Right kidney (tissue), 1 donor: Measurements from ENCODE around the gene HRH1.
A peak's percentile ranks its signal among the peaks of the same experiment; 100 is the strongest.
"Not testable (repeated sequence)": the region's sequence is repeated elsewhere in the genome, so short reads cannot be mapped to it uniquely, and the experiment has no call there.

Experiments used
- DNase-seq: peaks from one replicate; pipeline ENCODE4 v3.0.0-alpha.2; 2016

The HRH1 gene

DNA sequence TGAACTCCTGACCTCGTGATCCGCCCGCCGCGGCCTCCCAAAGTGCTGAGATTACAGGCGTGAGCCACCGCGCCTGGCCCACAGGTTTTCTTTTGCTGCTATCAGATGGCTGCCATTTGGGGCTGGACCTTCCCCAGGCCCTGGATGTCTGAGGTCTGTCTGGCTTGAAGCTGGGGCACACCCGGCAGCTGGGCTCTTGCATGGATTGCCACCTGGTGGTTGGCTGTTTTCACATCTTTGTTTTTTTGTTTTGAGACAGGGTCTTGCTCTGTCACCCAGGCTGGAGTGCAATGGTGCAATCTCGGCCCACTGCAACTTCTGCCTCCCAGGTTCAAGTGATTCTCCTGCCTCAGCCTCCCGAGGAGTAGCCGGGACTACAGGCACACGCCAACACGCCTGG is 51.6 kb downstream of the HRH1 start:
- not testable (repeated sequence) for DNase-seq

DNA sequence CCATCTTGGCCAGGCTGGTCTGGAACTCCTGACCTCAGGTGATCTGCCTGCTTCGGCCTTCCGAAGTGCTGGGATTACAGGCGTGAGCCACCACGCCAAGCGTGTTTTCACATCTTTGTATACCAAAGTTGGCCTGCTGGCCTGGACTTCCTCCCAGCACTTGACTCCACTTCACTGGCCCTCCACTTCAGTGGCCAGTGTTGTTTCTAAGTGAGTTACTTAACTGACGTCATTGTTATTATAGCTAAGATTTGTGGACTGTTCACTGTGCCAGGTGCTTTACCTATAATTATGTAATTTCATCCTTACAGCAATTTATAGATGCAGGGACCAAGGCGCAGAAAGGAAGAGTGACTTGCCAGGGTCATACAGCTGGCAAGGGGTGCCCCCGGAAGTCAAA is 52.0 kb downstream of the HRH1 start:
- no peak for DNase-seq

DNA sequence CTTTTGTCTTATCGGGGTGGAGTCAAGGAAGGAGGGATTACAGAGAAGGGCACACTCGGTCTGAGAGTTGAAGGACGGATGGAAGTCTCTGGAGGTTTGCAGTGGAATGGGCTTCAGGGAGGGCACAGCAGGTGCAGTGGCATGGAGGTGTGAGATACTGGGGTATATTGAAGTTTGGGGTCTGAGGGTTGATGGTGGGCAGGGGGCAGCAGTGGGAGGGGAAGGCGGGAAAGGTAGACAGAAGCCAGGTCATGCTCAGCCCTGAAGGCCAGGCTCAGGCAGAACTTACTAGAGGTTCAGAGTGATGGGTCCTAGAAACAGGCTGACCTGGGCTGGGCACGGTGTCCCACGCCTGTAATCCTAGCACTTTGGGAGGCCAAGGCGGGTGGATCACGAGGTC is 52.7 kb downstream of the HRH1 start:
- no peak for DNase-seq

DNA sequence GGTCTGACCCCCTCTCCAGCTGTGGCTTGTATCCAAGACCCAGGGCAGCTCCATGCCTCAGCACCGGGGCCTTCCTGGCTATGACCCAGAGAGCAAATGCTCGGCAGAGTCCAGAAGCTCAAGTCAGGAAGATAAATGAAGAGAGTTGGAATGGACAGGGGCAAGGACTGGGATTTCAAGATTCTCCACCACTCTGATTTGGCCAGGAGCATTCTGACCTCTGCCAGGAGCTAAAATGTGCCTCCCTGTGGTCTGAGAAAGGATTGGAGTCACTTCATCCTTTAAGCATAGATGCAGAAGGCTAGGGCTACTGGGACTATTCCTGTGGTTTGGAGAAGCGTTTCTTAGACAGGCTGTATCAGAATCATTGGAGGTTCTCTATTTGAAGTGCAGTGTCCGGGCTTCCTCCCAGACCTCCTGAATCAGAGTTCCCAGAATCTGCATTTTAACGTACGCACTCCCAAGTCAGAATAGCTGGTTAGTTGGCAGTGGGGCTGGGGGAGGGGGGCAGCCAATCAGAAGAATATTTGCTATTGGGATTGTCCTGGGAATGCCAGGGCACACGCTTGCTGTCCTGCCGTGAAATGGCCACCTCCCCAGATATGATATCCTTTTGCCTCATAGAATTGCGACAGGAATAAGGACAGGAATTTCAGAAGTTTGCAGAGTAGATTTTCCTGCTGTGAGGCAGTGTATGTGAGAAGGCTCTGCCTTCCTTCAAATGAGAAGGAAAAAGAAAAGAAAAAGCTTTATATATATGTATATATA is 57.4 kb downstream of the HRH1 start:
- DNase-seq: no peak

DNA sequence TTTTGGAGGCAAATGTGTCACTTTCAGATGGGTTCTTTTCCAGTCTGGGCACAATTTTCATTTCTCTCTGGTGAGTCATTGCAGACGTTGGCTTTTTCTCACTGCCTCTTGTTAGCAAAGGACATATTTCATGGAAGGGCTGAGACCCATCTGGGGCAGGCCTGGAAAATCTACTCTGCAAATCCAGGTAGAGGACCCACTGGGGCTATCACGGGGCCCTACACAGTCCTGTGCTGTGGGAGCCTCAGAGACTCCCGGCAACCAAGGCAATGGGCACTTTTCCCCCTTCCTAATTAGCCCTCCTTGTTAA is 58.0 kb downstream of the HRH1 start:
- DNase-seq: no peak

DNA sequence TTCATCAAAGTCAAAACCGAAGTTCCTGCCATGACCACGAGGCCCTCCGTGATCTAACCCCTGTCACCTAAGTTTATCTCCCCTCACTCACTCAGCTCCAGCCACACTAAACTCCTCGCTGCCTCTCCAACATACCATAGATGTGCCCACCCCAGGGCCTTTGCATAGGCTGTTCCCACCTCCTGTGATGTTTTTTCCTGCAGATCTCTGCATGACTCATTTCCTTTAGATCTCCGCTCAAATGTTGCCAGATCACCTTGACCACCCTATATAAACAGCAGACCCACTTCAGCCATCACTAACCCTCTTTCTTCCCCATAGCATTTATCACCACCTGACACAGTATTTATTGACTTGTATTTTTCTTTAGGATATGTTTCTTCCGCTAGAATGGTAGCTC is 58.5 kb downstream of the HRH1 start:
- DNase-seq: no peak

DNA sequence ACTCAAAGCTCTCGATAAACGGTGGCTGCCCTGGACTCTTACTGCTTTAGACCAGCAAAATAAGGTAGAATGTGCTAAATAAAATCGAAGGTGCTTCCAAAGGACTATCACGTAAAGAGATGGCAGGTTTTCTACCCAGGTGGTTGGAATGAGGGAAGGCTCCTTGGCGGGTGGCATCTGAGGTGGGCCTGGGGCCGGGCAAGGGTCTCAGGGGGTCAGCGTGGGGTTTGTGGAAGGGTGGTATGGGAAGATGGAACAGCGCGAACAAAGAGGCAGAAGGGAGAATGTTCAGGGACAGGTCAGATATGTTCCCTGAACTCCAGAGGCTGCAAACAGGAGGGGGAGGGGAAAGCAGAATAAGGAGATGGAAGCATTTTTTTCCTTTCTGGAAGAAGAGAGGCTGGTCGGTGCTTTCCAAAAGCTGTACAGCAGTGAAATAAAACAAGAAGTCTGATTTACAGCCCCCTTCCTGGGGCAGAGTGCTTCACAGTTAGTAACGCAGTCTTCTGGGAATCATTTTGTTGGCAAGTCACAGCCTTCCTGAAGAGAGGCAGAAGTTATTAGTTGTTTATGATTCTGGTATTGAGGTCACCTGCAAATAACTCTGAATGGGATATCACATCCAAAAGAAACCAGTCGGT is 59.6 kb downstream of the HRH1 start:
- DNase-seq: no peak

DNA sequence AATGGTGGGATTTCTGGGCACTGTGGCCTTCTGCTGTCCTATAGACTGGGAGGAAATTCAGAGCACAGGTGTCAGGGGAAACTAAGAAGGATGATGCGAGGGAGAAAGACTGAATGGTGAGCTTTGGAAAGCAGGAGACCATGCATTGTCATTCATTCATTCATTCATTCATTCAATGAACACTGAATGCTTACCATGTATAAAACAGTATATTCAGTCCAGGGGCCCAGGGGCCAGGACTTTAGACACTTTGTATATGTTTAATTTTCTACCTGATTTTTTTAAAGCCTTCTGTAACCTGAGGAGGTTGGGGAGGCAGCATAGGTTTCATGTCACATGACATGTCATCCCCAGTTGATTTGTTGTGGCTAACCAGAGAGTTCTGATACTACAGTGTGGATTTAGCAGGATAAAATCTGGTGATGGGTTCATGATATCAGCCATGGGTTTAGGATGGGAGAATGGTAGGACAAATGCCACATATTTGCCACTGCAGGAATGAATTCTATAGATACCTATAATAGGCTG is 60.2 kb downstream of the HRH1 start:
- no peak for DNase-seq

DNA sequence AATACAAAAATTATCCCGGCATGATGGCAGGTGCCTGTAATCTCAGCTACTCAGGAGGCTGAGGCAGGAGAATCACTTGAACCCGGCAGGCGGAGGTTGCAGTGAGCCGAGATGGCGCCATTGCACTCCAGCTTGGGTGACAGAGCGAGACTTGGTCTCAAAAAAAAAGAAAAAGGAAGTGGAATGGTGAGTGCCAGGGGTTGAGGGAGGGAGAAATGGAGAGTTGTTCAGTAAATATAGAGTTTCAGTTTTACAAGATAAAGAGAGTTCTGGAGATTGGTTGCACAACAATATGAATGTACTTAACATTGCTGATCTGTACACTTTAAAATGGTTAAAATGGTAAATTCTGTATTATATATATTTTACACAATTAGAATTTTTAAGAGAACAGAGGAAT is 63.1 kb downstream of the HRH1 start:
- DNase-seq: not testable (repeated sequence)

DNA sequence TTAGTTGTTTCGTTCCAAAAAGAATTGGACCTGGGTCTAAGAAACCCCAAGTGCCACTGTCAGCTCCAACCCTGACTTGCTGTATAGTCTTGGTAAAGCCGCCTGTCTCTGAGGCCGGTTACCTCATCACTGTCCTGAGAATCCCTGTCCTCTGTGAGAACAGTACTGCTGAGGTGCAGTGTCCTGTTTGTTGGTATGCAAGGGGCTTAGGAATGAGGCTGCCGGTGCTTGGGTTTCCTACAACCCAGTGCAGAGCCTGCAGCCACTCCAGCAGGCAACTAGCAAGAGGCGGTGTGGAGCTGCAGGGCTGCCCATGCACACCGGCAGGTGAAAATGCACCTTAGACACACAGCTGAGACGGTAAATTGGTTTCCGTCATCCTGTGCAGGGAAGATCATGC is 65.9 kb downstream of the HRH1 start:
- no peak for DNase-seq

DNA sequence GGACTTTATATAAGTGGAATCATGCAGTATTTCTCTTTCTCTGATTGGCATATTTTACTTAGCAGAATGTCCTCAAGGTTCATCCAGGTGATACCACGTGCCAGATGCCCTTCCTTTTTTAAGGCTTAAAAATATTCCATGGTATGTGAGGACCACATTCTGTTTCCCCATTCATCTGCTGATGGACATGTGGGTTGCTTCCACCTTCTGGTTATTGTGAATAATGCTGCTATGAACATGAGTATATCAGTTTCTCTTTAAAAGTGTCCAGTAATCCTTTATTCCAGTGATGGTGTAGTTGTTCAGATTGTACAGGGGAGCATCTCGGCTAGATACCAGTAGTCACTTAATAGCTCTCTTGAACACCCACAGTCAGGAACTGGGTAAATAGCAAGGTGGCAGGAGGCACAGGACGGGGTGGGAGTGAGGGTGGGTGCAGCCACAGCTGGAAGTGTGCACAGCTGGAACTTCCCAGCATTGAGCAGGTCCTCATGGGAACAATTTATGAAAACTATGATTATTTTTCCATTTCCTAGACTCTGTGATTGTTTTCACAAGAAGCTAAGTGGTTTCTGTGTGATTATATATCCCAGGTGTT is 67.6 kb downstream of the HRH1 start:
- DNase-seq: no peak

DNA sequence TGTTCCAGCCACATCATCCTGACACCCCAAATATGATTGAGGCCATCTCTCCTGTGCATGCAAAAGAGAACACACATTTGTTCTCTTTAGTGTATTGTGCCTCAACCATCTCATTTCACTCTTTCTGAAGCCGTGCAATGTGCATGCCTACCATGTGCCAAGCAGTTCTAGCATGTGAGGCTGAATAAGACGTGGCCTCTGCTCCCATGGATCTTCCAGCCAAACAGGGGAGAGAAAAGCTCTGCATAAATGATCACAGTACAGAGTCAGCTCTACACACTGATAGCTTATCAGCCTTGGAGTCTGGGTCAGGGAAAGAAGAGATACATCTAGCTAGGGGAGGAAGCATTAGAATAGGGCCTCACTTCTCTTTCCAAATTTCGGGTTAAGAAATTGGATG is 69.7 kb downstream of the HRH1 start:
- DNase-seq: no peak

DNA sequence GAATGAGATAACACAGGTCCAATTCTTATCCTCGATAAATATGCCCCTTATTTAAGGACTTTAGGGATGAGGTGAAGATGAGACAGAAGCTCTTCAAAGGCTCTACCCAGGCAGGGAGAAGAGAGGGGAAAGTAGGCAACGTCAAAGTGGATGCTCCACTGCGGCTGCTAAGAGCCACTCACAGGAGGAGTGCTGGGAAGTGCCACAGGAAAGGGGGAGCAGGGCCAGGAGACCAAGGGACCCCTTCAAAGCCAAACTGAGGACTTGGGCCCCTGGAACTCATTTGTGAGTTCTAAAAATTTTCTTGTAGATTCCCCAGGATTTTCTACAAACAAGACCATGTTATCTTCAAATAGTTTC is 70.6 kb downstream of the HRH1 start:
- no peak for DNase-seq

DNA sequence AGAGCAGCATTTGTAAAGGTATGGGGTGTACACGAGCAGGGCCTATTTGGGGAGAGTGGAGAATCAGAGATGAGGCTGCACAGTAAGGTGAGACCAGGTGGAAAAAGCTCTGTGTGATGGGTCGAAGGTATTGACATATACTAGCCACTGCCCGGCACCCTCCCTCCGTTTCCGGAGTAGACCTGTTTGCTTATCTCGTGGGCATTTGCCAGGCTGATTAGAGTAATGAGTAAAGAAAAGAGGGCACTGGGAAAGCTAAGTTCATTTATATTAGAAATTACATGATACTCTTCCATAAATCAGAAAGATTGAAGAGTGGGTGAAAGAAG is 71.7 kb downstream of the HRH1 start:
- DNase-seq: no peak

DNA sequence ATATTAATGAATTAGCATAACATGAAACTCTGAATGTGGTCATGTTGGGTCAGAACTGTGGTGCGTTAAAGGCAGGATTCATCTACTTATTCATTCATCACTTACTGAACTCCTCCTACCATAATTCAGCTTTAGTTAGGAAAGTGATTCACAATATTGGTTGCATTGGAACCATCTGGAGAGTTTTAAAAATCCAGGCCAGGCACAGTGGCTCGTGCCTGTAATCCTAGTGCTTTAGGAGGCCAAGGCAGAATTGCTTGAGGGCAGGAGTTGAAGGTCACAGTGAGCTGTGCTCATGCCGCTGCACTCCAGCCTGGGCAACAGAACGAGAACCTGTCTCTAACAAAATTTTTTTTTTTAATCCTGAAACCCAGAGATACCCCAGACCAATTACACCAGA is 73.7 kb downstream of the HRH1 start:
- DNase-seq: no peak

DNA sequence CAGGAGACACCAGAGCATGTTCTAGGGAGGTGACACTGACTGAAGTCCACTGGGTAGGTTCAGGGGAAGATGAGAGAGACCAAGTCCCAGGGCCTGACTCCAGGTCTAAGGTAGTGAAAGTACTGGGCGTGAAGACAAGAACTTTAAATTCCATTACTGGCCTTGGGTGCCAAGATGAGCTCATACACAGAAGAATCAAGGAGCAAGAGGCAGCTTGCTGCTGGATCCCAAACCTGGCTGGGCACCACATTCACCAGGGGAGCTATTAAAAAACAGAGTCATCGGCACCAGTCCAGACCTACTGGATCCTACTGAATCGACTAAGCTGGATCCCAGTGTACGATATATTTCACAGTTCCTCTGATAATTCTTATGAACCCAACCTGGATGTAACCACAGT is 75.8 kb downstream of the HRH1 start:
- DNase-seq: no peak

DNA sequence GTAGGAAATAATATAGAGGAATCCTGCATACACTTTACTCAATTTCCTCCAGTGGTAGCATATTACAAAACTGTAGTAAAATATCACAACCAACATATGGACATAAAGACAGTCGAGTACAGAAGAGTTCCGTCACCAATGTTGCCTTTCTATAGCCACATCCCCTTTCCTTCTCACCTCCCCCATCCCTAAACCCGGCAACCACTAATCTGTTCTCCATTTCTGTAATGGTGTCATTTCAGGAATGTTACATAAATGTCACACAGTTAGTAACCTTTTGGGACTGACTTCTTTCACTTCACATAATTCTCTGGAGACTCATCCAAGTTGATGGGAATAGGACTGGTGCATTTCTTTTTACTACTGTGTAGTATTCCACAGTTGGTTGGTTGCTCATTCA is 76.5 kb downstream of the HRH1 start:
- no peak for DNase-seq

DNA sequence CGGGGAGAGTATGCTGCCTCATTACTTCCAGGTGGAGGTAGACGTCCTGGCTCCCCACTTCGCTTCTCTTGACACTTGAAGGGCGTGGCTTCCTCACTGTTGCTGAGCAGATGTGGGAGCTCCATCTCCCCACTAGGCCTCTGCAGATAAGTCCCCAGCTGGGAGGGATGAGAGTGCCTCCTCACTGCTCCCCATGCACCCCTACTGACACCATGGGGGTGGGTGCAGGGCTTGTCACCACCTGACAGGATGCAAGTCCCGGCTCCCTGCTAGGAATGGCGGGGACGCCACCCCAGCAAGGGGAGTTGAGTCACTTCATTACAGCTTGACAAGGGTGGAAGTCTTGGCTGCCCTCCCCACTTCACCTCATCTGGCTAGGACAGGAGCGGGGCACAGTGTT is 81.1 kb downstream of the HRH1 start:
- DNase-seq: no peak

DNA sequence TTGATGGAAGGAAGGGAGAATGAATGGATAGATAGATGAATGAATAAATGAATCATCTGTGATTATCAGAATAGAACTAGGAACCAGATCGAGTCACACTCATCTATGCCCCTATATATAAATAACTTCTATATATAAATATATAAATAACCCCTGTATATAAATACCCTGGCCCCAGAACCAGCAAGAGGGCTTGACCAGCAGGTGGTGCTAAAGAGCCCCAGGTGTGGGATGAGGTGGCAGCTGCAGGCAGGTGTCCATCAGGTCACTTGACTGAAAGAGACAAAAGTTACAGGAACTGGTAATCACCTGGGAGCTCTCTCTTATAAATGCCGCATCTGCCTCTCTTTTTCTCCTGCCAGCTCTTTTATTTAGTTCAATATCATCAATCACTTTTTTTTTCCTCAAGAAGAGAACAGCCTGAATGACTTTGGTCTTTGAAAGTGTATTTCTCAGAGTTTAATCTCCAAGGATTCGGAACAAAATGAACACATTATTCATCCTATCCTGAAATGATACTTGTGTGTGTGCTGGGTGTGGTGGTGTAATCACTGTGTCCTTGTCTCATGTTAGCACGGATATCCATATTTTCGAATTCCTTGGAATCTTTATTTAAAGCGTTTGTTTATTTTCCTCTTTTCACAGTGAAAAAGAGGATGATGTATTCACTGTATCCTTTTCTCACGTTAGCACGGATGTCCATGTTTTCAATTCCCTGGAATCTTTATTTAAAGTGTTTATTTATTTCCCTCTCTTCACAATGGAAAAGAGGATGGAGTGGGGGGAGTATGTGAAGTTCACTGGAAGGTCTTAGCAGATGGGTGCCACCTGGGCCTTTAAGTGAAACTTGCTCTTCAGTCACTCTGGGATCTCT is 82.5 kb downstream of the HRH1 start:
- peak; percentile 14 for DNase-seq

DNA sequence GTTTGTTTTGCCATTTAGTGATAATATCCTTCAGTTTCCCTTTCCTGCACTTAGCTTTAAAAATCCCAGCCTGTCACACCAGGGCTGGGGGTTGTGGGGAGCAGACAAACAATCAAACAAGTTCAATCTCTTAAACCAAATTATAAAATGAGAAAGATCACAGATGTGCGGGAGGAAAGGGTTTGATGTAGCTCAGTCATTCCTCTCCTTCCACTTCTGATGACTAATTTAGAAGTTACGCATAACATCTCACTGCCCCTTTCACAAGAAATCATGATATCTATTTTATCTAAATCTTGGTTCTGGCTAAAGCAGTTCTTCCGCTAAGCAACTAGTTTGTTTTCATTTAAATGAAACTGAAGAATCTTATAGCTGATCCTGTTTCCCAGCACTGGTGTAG is 83.8 kb downstream of the HRH1 start:
- no peak for DNase-seq

DNA sequence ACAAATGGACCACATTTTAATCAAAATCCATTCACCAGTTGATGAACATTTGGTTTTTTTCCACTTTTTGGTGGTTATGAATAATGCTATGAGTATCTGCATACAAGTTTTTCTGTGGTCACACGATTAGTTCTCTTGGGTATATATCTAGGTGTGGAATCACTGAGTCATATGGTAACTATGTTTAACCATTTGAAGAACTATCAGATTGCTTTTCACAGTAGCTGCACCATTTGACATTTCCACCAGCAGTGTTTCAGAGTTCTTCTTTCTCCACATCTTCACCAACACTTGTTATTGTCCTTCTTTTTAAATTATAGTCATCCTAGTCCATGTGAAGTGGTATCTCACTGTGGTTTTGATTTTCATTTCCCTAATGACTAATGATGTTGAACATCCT is 84.6 kb downstream of the HRH1 start:
- no peak for DNase-seq

DNA sequence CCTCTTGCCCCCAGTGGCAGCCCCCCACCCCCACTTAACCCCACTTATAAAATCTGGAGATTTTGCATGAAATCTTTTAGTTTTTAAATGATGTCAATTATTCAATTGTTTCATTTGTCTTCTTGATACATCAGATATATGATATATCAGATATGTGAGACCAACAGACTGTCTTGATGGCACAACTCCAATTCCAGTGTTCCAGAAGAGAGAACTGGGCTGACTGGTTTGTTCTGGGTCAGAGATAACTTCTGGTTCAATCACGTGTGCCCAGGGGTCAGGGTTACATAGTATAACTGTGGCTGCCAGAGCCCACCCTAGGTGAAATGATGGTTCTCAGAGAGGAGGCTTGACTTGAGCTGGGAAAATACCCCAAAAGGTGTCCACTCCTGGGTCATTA is 85.5 kb downstream of the HRH1 start:
- no peak for DNase-seq

DNA sequence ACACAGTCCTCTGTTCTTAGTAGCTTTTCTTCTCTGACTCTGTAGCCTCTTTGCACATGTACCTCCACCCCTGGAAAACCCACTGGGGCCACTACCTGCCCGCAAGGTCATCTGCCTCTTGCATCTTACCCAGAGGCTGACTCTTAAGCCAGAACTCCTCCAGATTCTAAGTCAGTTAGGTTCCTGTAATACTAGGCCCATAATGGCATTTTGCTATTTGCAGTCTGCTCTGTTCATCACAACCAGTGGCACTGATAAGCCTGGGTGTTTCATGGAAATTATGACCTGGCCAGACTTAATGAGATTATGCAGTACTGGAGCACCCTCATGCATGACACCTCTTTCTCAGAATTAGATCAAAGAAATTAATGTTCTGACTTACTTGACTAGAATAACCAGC is 86.2 kb downstream of the HRH1 start:
- no peak for DNase-seq
